Calu3 (cell line): ENCODE measurements around the gene SNX19. TPM values are rescaled to one million over a fixed set of nuclear protein-coding genes. Genes with fewer than 3 reads are reported as not detected.

Source experiments
- Bru-seq: library from RNA; stranded (reverse); fragments of 400-500 nt; gene quantifications from one replicate; lab custom pipeline; 2021; lab: Mats Ljungman, UMichigan
- BruChase-seq, 2 experiments: library from RNA; stranded (reverse); fragments of 400-500 nt; gene quantifications; one replicate each; lab custom pipeline; 2021; lab: Mats Ljungman, UMichigan
- BruUV-seq: library from RNA; stranded (reverse); fragments of 400-500 nt; replicated peaks from 2 replicates; lab custom pipeline; 2021; lab: Mats Ljungman, UMichigan
- CTCF ChIA-PET: fragments of 300-600 bp; sonication (Branson Sonifier 250); formaldehyde crosslinking; loops from one replicate; lab custom pipeline; 2022; ENCODE audit warnings: antibody characterized with exemption; lab: Charles Lee
- DNase-seq: peaks from one replicate; pipeline ENCODE4 v3.0.0; 2022
- H3K27ac Mint-ChIP-seq: one replicate; pipeline ENCODE4 v1.8.0; 2022; ENCODE audit warnings: mixed read lengths; ENCODE audit not compliant: unreplicated experiment
- H3K27me3 Mint-ChIP-seq: one replicate; pipeline ENCODE4 v1.8.0; 2022; ENCODE audit warnings: mixed read lengths; ENCODE audit not compliant: unreplicated experiment
- H3K36me3 Mint-ChIP-seq: one replicate; pipeline ENCODE4 v1.8.0; 2022; ENCODE audit warnings: mild to moderate bottlenecking, moderate library complexity, mixed read lengths; ENCODE audit not compliant: insufficient read depth, unreplicated experiment
- H3K4me1 Mint-ChIP-seq: one replicate; pipeline ENCODE4 v1.8.0; 2022; ENCODE audit warnings: mild to moderate bottlenecking, low read depth, mixed read lengths; ENCODE audit not compliant: unreplicated experiment
- H3K4me3 Mint-ChIP-seq: one replicate; pipeline ENCODE4 v1.8.0; 2022; ENCODE audit warnings: mild to moderate bottlenecking, low read depth, moderate library complexity, mixed read lengths; ENCODE audit not compliant: unreplicated experiment
- H3K9me3 Mint-ChIP-seq: one replicate; pipeline ENCODE4 v1.8.0; 2022; ENCODE audit warnings: low read depth, mixed read lengths; ENCODE audit not compliant: unreplicated experiment
- CTCF ChIP-seq: fragments of 200-600 bp; IDR thresholded peaks from one replicate; pipeline ENCODE4 v1.8.0; 2022; ENCODE audit warnings: antibody characterized with exemption; ENCODE audit not compliant: unreplicated experiment
- intact Hi-C: fragments of 100-400 bp; cut with micrococcal nuclease; formaldehyde crosslinking; loops from one replicate; pipeline ENCODE4 v1.10.0; 2022; ENCODE audit not compliant: unreplicated experiment
- long read RNA-seq: library from polyadenylated mRNA; stranded (forward); transcript quantifications from one replicate; pipeline ENCODE4 v2.0.0, GENCODE V29; 2022
- total RNA-seq: library from RNA; stranded (reverse); gene quantifications from 2 replicates; pipeline ENCODE4 v1.2.3, GENCODE V29; 2022

Gene SNX19
- total RNA-seq (39.8 and 40.5 TPM in 2 replicates), Bru-seq, nascent RNA (percentile 81 among the genes with signal in this experiment), BruChase-seq, experiment 1, labeled RNA remaining after a 6-hour chase (percentile 86 among the genes with signal in this experiment), BruChase-seq, experiment 2, labeled RNA remaining after a 2-hour chase (percentile 86 among the genes with signal in this experiment)
- long read RNA-seq, full-length matches to known transcripts = 4 of 14 reads
- long read RNA-seq, partial matches to known transcripts = 2 of 14 reads
- long read RNA-seq, other reads (novel, unspliced or antisense) = 8 of 14 reads

- TF ChIP-seq CTCF = peak; percentile 74
- H3K36me3 Mint-ChIP-seq = peaks cover 17% of the 10 kb centered on the region
- H3K4me3 Mint-ChIP-seq = peak within 1 kb of the TSS; percentile 70
- H3K27me3 Mint-ChIP-seq = peaks cover 31% of the 10 kb centered on the region
- CTCF ChIA-PET = interaction anchor here (1.7 kb wide), 1 partner anchor 16 kb away, joined by 7 read pairs; no protein-coding TSS in a partner anchor
- no peaks in the 10 kb centered on the region for H3K4me1 Mint-ChIP-seq
- H3K9me3 Mint-ChIP-seq = no peaks in the 10 kb centered on the region
- peak within 1 kb of the TSS; percentile 33 for H3K27ac Mint-ChIP-seq
- intact Hi-C loops = no loop called here
- peak; percentile 91 for DNase-seq
- no TSS peak for BruUV-seq
Measured at GRCh38 chr11:130916238-130916855, at the start of gene SNX19. Gene SNX19, minus strand, starts transcription at chr11:130916479. Its CDS starts 540 bp downstream, at chr11:130915939.

GRCh38 chr11:130964058-130964792 is 47.9 kb upstream of the SNX19 start:
- H3K36me3 Mint-ChIP-seq = no peaks in the 10 kb centered on the region
- intact Hi-C loops = no loop called here
- peaks cover 5% of the 10 kb centered on the region for H3K9me3 Mint-ChIP-seq
- H3K4me3 Mint-ChIP-seq = no peak overlapping the region
- no peaks in the 10 kb centered on the region for H3K27me3 Mint-ChIP-seq
- no peak overlapping the region for H3K27ac Mint-ChIP-seq
- no peaks in the 10 kb centered on the region for H3K4me1 Mint-ChIP-seq
- no peak for DNase-seq
- CTCF ChIA-PET = no interaction called here
- TF ChIP-seq CTCF = no peak
- BruUV-seq = no TSS peak

GRCh38 chr11:130947889-130948288 is 31.6 kb upstream of the SNX19 start:
- Mint-ChIP-seq H3K4me3 (no peak overlapping the region), H3K27me3 (peaks cover 26% of the 10 kb centered on the region), H3K36me3 (no peaks in the 10 kb centered on the region), H3K27ac (no peak overlapping the region), H3K4me1 (no peaks in the 10 kb centered on the region), H3K9me3 (no peaks in the 10 kb centered on the region)
- no TSS peak for BruUV-seq
- intact Hi-C loops = no loop called here
- DNase-seq = no peak
- no peak for TF ChIP-seq CTCF
- CTCF ChIA-PET = no interaction called here

- BruUV-seq = no TSS peak
- no peak overlapping the region for H3K27ac Mint-ChIP-seq
- DNase-seq = no peak
- no peaks in the 10 kb centered on the region for H3K9me3 Mint-ChIP-seq
- intact Hi-C loops = no loop called here
- no peaks in the 10 kb centered on the region for H3K4me1 Mint-ChIP-seq
- CTCF ChIA-PET = no interaction called here
- no peak for TF ChIP-seq CTCF
- no peak overlapping the region for H3K4me3 Mint-ChIP-seq
- H3K36me3 Mint-ChIP-seq = no peaks in the 10 kb centered on the region
- H3K27me3 Mint-ChIP-seq = peaks cover 26% of the 10 kb centered on the region
Measured at GRCh38 chr11:130947481-130947880, 31.2 kb upstream of the SNX19 start.
